Natural killer cell treated with Interleukin-12 subunit alpha and Interleukin-12 subunit beta and Interleukin-15 and Interleukin-18, amount 100 ng/mL, for 72 hours (primary cell): ENCODE measurements around the gene LRPAP1. TPM values are rescaled to one million over a fixed set of nuclear protein-coding genes. Genes with fewer than 3 reads are reported as not detected.
"Not testable (repeated sequence)": the region's sequence is repeated elsewhere in the genome, so short reads cannot be mapped to it uniquely, and the experiment has no call there.

ENCODE experiments used
- ATAC-seq, 2 donors: fragments of 150-1000 bp; cut with Tn5 transposase in 1 of 2; sonication (Bioruptor Pico), chemical (Tn5 transposase) in 1 of 2; 2 replicates each; pipeline ENCODE4 v1.10.0; 2021
- DNase-seq: peaks from one replicate; pipeline ENCODE4 v3.0.0; 2022; ENCODE audit warnings: low spot score
- H3K27ac Mint-ChIP-seq, 2 donors: 1 replicate in 1 of 2; 2 replicates in 1 of 2; pipeline ENCODE4 v1.8.0; 2022; ENCODE audit warnings: mixed read lengths in 2 of 2, mild to moderate bottlenecking in 1 of 2, moderate library complexity in 1 of 2
- H3K27me3 Mint-ChIP-seq, 2 donors: 1 replicate in 1 of 2; 2 replicates in 1 of 2; pipeline ENCODE4 v1.8.0; 2022; ENCODE audit warnings: mixed read lengths in 2 of 2
- H3K36me3 Mint-ChIP-seq: one replicate; pipeline ENCODE4 v1.8.0; 2022; ENCODE audit warnings: mixed read lengths
- H3K4me1 Mint-ChIP-seq, 2 donors: 1 replicate in 1 of 2; 2 replicates in 1 of 2; pipeline ENCODE4 v1.8.0; 2022; ENCODE audit warnings: low read depth in 2 of 2, mixed read lengths in 2 of 2, mild to moderate bottlenecking in 1 of 2
- H3K4me3 Mint-ChIP-seq: one replicate; pipeline ENCODE4 v1.8.0; 2022; ENCODE audit warnings: mixed read lengths
- H3K9me3 Mint-ChIP-seq: 2 replicates; pipeline ENCODE4 v1.8.0; 2022; ENCODE audit warnings: mixed read lengths
- total RNA-seq, 2 donors: library from RNA; stranded (reverse); gene quantifications; one replicate each; pipeline ENCODE4 v1.2.3, GENCODE V29; 2022

Gene LRPAP1
- total RNA-seq, 2 donors from 2014 or later = 101 to 118 TPM

DNA sequence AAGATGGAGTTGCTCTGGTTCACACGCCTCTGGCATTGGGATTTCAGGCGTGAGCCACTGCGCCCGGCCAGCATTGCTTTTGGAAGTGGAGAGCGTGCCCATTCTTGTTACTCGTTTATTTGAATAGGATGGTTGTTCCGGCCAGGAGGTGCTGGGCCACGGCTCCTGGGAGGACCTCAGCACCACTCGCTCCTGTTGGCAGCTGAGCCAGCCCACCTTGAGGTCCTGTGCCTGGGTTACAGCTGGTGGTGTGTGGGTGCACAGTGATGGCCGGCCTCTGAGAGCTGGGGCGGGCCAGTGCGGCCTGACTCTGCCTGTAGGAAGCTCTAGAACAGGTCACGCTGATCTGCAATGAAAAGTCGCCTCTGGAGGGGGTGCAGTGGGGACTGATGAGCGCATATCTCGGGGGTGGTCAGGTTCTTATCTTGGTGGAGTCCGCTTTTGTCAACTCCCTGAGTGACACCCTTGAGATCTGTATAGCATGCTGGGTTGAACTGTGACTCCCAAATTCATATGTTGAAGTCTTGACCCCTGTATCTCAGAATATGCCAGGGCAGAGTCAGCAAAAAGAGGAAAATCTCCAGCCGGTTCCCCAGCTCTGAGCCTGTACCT, 23.3 kb upstream of the LRPAP1 start:
- ATAC-seq, H3K4me1 Mint-ChIP-seq, H3K4me3 Mint-ChIP-seq, H3K9me3 Mint-ChIP-seq, H3K27ac Mint-ChIP-seq, H3K36me3 Mint-ChIP-seq, DNase-seq: not testable (repeated sequence)
- peaks cover 7 to 13% of the 10 kb centered on the region in 2 donors for H3K27me3 Mint-ChIP-seq

DNA sequence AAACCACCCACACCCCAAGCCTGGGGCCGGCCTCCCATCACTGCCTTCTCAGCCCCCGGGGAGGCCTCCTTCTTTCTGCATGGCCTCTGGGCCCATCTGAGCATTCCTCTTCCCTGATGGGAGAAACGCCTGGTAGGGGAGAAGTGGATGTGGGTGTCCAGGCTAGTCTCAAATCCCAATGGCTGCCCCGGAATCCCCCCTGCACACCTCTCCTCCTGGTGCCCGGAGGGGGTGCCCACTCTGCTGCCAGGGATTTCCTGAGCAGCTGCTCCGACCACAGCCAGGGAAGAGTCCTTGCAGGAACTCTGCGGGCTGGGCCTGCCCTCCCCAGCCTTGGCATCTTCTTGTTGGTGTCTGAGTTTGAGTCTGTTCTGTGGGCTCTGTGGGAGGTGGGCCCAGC, 19.1 kb upstream of the LRPAP1 start:
- not testable (repeated sequence) for H3K9me3 Mint-ChIP-seq, H3K27ac Mint-ChIP-seq, H3K36me3 Mint-ChIP-seq, H3K4me3 Mint-ChIP-seq, H3K4me1 Mint-ChIP-seq, ATAC-seq, DNase-seq
- H3K27me3 Mint-ChIP-seq = peaks cover 7 to 14% of the 10 kb centered on the region in 2 donors

DNA sequence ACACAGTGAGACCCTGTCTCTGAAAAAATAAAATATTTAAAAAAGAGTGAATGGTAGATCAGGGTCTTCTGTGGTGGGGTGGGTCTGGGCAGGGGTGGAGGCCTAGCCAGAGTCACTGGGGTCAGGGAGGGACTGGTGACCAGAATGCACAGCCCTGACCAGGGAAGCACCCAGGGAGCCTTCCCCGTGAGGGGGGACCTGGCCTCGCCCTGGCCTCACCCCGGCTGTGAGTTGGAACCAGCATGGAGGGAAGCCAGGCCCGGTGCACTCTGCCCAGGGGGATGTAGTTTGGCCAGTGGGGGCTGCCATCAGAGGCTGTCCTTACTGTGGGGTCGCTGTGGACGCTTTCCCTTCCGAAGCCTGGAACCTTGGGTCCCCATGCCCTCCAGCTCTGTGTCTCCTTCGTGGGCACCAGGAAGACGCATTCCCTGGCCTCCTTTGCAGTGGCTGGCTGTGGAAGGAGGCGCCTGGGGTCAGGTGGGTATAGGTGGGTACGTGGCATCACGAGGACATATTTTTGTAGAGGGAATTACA, 18.6 kb upstream of the LRPAP1 start:
- not testable (repeated sequence) for H3K4me3 Mint-ChIP-seq, H3K27ac Mint-ChIP-seq, H3K4me1 Mint-ChIP-seq, H3K36me3 Mint-ChIP-seq, H3K9me3 Mint-ChIP-seq, ATAC-seq, DNase-seq
- H3K27me3 Mint-ChIP-seq = peaks cover 7 to 14% of the 10 kb centered on the region in 2 donors

DNA sequence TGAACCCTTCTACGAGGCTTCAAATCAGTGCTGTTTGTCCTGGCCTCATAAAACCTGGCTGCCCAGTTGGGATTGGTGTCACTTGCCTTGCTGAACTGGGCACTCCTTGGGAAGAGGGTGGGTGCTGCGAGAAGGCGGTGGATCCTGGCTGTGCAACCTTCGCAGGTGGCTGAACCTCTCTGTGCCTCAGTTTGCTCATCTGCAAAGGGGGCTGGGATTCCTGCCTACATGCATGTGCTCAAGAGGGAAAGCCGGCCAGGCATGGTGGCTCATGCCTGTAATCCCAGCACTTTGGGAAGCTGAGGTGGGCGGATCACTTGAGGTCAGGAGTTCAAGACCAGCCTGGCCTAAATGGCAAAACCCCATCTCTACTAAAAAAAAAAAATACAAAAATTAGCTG, 17.8 kb upstream of the LRPAP1 start:
- H3K27ac Mint-ChIP-seq, H3K4me1 Mint-ChIP-seq, H3K9me3 Mint-ChIP-seq, ATAC-seq, DNase-seq, H3K27me3 Mint-ChIP-seq, H3K4me3 Mint-ChIP-seq, H3K36me3 Mint-ChIP-seq: not testable (repeated sequence)

DNA sequence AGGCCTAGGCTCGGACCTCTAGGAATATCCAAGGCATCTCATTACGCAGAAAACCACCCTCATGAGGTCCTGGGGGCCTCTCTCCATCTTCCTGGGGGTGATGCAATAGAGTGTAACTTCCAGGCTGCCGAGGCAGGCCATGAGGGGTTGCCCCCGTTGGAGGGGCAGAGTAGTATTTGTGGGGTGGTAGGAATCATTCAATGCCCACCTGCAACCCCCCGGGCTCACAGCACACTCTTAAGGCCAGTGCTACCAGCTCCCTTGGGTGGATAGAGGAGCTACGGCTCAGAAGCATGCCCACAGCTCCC, 17.4 kb upstream of the LRPAP1 start:
- DNase-seq, H3K4me1 Mint-ChIP-seq, H3K27me3 Mint-ChIP-seq, H3K36me3 Mint-ChIP-seq, H3K27ac Mint-ChIP-seq, H3K4me3 Mint-ChIP-seq, ATAC-seq, H3K9me3 Mint-ChIP-seq: not testable (repeated sequence)

DNA sequence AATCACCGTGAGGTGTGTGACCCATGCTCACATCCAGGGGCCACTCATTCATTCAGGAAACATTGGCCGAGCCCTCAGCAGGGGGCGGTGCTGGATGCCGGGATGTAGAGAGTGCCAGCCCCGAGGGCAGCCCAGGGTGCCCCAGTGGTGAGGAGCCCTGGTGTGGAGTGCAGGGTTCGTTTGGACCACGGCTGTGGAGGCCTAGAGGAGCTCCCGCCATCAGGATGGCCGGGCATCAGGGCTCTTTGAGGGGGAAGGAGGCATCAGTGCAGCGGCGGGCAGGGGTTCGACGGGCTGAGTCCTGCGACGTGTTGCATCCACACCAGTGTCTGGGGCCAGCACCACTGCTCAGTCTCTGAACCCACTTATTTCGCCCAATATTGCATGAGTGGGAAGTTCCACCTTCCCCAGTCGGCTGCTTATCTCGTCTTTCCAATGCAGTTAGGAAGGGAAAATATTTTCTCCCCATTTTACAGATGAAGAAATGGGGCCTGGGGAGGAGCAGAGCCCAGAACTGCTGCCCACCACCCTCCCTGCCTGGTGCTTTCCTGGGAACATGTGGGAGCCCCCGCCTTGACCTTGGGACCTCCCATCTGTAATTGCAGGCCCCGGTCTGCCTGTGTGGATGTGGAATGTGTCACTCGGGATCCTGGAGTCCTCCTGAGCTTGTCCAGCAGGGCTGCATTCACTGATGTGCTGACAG, 16.9 kb upstream of the LRPAP1 start:
- H3K9me3 Mint-ChIP-seq, H3K36me3 Mint-ChIP-seq, H3K27ac Mint-ChIP-seq, H3K4me1 Mint-ChIP-seq, H3K27me3 Mint-ChIP-seq, H3K4me3 Mint-ChIP-seq, ATAC-seq: not testable (repeated sequence)
- DNase-seq = peak; percentile 44

DNA sequence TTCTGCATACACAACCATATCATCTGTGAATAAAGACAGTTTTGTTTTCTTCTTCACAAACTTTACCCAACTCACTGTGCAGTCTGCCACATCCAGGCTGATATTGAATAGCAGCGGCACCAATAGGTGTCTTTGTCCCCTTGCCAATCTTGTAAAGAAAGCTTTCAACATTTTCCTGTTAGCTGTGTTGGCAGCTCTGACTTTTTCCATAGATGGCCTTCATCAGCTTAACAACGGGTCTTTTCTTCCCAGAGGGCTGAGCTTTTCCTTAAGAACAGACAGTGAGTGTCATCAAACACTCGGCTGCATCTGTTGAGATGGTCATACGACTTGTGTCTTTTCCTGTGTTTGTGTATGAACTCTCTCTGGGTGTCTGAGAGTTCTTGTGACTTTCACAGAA, 14.5 kb upstream of the LRPAP1 start:
- H3K36me3 Mint-ChIP-seq, H3K27me3 Mint-ChIP-seq, H3K9me3 Mint-ChIP-seq, H3K4me1 Mint-ChIP-seq, H3K4me3 Mint-ChIP-seq, H3K27ac Mint-ChIP-seq, DNase-seq, ATAC-seq: not testable (repeated sequence)

DNA sequence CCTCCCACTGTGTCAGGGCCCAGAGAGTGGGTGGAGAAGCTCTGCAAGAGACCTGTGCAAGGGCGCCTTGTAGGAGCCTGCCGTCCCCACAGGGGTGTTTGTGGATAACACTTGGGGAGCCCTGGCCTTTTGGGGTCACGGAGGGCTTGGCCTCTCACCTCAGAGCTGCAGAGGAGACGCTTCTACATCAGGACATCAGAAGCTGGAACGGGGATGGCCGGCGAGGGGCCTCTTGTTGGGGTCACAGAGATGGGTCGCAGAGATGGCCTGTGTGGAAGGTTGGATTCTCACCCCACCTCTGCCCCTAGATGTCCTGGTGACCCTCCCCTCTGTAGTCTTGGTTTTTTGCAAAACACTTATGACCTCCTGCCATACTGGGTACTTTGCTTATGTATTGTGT, 13.1 kb upstream of the LRPAP1 start:
- H3K4me3 Mint-ChIP-seq, H3K27ac Mint-ChIP-seq, H3K36me3 Mint-ChIP-seq, H3K9me3 Mint-ChIP-seq, DNase-seq, H3K4me1 Mint-ChIP-seq, H3K27me3 Mint-ChIP-seq, ATAC-seq: not testable (repeated sequence)

DNA sequence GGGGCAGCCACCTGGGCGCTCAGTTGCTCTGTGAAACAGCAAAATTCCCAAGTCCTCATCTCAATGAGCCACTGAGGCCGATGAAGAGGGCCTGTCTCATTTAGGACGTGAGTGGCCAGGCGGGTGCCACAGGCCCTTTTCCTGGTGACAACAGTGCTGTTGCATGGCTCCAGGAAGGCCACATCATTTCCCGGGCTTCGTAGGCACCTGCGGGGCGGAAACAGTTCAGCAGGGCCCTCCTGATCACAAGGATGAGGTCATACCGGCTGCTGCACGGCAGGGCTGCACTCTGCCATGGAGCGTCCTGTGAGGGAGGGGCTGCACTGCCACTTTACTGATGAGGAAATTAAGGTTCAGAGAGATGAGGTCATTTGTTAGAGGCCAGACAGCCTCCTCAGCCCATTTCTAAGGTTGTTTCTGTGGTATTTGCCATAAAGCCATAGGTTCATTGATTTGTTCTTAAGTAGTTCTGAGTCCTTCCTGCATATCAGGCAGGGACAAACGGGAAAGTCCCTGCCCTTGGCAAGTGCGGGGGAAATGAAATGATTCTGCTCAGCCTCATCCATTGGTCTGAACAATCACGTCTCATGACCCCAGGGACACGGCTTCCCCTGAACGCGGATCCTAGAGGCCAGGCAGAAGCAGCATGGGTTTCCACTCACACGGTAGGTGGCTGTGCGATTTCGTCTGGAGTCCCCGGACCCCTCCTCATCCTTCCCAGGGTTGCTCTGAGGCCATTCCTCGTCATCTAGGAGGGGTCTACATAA, 12.2 kb upstream of the LRPAP1 start:
- not testable (repeated sequence) for H3K9me3 Mint-ChIP-seq, H3K36me3 Mint-ChIP-seq, H3K4me3 Mint-ChIP-seq, H3K4me1 Mint-ChIP-seq, ATAC-seq, H3K27ac Mint-ChIP-seq, H3K27me3 Mint-ChIP-seq
- peak; percentile 15 for DNase-seq

DNA sequence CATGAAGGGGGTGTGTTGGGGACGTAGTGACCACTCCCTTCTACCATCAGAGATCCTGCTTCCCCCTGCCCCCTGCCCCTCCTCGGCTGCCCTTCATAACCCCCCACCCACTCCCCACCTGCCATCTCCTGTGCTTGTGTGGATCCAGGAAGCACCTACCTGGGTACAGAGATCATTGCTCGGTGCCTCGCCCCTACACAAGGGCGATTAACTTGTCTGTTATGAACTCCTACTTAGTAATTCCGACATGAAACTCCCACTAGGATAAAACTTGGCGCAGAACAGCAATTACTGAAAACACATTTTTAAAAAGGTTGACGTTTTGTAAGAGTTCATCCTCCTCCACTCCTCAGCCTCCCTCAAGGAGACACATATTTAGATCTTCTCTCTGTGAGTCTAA, 11.2 kb upstream of the LRPAP1 start:
- H3K27ac Mint-ChIP-seq, ATAC-seq, H3K9me3 Mint-ChIP-seq, H3K27me3 Mint-ChIP-seq, DNase-seq, H3K36me3 Mint-ChIP-seq, H3K4me3 Mint-ChIP-seq, H3K4me1 Mint-ChIP-seq: not testable (repeated sequence)

DNA sequence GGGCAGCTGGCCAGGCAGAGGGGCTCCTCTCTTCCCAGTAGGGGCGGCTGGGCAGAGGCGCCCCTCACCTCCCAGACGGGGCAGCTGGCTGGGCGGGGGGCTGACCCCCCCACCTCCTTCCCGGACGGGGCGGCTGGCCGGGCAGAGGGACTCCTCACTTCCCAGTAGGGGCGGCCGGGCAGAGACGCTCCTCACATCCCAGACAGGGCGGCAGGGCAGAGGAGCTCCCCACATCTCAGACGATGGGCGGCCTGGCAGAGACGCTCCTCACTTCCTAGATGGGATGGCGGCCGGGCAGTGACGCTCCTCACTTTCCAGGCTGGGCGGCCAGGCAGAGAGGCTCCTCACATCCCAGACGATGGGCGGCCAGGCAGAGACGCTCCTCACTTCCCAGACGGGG, 6.7 kb upstream of the LRPAP1 start:
- ATAC-seq, H3K36me3 Mint-ChIP-seq, H3K9me3 Mint-ChIP-seq, DNase-seq, H3K27ac Mint-ChIP-seq, H3K4me1 Mint-ChIP-seq, H3K4me3 Mint-ChIP-seq: not testable (repeated sequence)
- H3K27me3 Mint-ChIP-seq = peaks cover 5 to 10% of the 10 kb centered on the region in 2 donors

DNA sequence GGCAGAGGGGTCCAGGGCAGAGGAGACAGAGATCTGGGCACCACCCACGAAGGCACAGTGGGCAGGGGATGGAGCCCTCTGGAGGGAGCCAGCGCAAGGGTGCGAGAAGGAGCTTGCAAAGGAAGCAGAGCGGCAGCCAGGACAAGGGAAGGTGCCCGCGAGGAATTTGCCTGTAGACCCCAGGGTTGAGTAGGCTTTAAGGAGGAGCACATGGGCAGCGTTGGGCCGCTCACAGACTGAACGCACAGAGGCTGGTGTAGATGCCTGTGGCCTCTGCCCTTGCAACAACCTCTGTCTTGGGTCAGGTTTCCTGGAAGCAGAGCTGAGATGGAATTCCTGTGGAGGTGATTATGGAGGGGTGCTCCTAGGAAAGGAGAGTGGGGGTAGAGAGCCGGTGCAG, 3.6 kb upstream of the LRPAP1 start:
- Mint-ChIP-seq H3K4me1 (peaks cover 14 to 16% of the 10 kb centered on the region in 2 donors), H3K27me3 (peaks cover 5 to 10% of the 10 kb centered on the region in 2 donors)
- H3K27ac Mint-ChIP-seq, H3K36me3 Mint-ChIP-seq, ATAC-seq, DNase-seq, H3K9me3 Mint-ChIP-seq, H3K4me3 Mint-ChIP-seq: not testable (repeated sequence)

DNA sequence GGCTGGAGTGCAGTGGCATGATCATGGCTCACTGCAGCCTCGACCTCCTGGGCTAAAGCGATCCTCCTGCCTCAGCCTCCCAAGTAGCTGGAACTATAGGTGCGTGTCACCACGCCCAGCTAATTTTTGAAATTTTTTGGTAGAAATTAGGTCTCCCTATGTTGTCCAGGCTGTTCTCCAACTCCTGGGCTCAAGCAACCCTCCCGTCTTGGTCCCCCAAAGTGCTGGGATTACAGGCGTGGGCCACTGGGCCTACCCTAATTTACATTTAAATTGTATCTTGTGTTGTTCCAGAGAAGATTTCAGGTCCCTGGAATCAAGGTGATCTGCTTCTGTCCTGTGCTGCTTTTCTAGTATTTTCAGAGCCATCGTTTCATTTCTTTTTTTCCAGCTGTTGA, 1.2 kb upstream of the LRPAP1 start:
- DNase-seq (no peak), ATAC-seq (no peak)
- Mint-ChIP-seq H3K27ac (no peak overlapping the region), H3K27me3 (peaks cover 5 to 10% of the 10 kb centered on the region in 2 donors), H3K4me1 (peaks cover 24 to 25% of the 10 kb centered on the region in 2 donors), H3K4me3 (peak overlapping the region; percentile 79), H3K9me3 (no peaks in the 10 kb centered on the region), H3K36me3 (no peaks in the 10 kb centered on the region)

DNA sequence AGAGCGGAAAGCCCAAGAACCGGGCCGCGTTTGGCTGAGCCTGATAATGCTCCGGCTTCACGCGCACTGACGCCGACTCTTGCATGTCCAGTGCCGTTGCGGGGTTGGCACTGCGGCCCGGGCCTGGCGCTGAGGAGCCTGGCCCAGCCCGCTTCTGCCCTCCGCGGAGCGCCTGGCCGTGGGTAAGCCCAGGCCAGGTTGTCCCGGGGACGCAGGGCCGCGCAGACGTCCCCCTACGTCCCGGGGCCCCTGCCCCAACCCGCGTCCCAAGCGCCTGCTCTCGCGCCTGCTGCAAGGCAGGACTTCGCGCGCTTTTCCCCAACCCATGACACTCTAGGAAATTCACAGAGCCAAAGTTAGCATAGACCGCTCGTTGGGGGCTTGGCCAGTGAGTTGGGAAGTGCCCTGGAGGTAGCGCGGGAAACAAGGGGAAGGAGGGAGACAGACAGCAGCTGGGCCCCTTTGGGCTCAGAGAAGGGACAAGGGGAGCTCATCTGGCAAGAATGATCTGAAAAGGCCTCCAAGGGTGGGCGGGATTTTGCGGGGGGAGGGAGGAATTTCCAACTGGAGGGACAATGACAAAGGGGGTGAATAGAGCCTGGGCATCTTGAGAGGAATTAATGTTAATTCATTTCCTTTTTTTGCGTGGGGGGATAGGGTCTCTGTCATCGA, 665 bp upstream of the LRPAP1 start:
- Mint-ChIP-seq H3K27ac (peak overlapping the region in 1 of 2 donors; percentile 77), H3K36me3 (no peaks in the 10 kb centered on the region)
- no peak for ATAC-seq

More for the DNA sequence above, 665 bp upstream of the LRPAP1 start:
- H3K27me3 Mint-ChIP-seq = peaks cover 5 to 10% of the 10 kb centered on the region in 2 donors
- H3K4me1 Mint-ChIP-seq = peaks cover 25 to 27% of the 10 kb centered on the region in 2 donors
- no peak for DNase-seq
- no peaks in the 10 kb centered on the region for H3K9me3 Mint-ChIP-seq
- peak overlapping the region; percentile 98 for H3K4me3 Mint-ChIP-seq
